ENCODE results near the gene RASA2.
"Not testable (repeated sequence)": the region's sequence is repeated elsewhere in the genome, so short reads cannot be mapped to it uniquely, and the experiment has no call there.

The RASA2 gene

DNA sequence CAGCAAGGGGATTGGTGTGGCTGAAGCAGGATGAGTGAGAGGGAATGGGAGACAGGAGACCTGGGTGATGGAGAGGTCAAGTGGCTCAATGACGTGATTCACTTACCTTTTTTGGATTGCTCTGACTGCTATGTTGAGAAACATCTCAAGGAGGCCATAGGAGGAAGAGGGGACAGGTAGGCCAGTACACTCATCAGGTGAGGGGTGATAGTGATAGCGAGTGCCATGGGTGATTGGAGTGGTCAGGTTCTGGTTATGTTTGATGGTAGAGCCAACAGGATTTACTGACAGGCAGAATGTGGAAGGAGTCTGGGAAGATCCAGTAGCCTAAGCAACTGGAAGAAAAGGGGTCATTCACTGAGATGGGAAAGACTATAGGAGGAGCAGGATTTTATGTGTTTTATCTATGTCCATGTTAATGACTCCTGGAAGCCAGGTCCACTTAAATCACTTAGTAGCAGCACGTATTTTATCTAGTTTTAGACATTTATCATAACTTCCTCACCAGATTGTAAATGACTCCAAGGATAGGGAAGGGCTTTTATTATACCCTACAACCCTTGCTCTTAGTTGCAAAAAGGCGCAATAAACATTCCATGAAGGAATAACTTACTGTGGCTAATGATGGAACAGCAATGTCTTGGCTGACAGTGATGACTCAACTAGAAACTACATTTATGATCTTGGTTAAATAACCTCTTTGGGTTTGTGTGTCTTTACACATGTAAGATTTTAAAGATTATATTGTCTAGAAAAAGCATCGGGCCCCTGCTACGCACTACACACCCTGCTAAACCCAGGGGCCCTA is 131.5 kb downstream of the RASA2 start:
- no peak for DNase-seq (ENCODE audit: low spot score)

DNA sequence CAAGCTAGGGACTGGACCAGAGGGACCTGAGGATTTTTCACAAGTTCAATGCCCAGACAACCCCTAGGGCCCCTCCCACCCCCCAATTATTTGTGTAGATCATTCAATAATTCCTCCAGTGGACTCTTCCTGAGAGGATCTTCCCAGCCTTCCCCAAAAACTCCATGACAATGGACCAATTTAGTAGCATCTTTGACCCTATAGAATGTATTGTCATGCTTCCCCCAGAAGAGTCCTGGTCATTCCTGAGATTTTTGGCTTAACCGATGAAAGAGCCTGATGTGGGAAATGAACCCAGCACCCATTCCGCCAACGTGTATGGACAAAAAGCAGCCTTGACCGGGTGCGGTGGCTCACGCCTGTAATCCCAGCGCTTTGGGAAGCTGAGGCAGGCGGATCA is 132.1 kb downstream of the RASA2 start:
- TF ChIP-seq, protein P1, sequence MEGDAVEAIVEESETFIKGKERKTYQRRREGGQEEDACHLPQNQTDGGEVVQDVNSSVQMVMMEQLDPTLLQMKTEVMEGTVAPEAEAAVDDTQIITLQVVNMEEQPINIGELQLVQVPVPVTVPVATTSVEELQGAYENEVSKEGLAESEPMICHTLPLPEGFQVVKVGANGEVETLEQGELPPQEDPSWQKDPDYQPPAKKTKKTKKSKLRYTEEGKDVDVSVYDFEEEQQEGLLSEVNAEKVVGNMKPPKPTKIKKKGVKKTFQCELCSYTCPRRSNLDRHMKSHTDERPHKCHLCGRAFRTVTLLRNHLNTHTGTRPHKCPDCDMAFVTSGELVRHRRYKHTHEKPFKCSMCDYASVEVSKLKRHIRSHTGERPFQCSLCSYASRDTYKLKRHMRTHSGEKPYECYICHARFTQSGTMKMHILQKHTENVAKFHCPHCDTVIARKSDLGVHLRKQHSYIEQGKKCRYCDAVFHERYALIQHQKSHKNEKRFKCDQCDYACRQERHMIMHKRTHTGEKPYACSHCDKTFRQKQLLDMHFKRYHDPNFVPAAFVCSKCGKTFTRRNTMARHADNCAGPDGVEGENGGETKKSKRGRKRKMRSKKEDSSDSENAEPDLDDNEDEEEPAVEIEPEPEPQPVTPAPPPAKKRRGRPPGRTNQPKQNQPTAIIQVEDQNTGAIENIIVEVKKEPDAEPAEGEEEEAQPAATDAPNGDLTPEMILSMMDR (IDR thresholded peaks at IDR 0.05; ENCODE audit: extremely low read depth, insufficient read depth, missing control alignments) = no peak
- in situ Hi-C loops (cut with MboI; ENCODE audit: low pct_unique_long_range_greater_than_20kb, low sequenced_read_pairs, unreplicated experiment) = no loop called here
- DNase-seq (ENCODE audit: low spot score) = no peak

More for the DNA sequence above, 131.5 kb downstream of the RASA2 start:
- TF ChIP-seq, protein P1 (IDR thresholded peaks at IDR 0.05; ENCODE audit: extremely low read depth, insufficient read depth, missing control alignments) = no peak
- in situ Hi-C loops (cut with MboI; ENCODE audit: low pct_unique_long_range_greater_than_20kb, low sequenced_read_pairs, unreplicated experiment) = no loop called here

DNA sequence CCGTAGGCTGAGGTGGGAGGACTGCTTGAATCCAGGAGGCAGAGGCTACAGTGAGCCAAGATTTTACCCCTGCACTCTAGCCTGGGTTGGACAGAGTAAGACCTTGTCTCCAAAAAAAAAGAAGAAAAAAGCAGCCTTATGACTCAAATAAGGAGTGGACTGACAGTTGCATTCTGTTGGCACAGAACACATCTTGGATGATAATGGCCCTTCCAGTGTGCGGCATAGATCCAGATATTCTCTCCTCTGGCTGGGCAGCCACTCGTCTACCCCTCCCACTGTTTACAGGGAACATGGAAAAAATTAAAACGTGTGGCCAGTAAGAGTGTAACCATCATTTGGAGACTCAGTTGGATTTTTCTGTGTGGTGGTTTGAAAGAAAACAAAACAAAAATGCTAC is 132.6 kb downstream of the RASA2 start:
- DNase-seq (ENCODE audit: low spot score) = no peak
- in situ Hi-C loops (cut with MboI; ENCODE audit: low pct_unique_long_range_greater_than_20kb, low sequenced_read_pairs, unreplicated experiment) = no loop called here
- TF ChIP-seq, protein P1 (IDR thresholded peaks at IDR 0.05; ENCODE audit: extremely low read depth, insufficient read depth, missing control alignments) = no peak

DNA sequence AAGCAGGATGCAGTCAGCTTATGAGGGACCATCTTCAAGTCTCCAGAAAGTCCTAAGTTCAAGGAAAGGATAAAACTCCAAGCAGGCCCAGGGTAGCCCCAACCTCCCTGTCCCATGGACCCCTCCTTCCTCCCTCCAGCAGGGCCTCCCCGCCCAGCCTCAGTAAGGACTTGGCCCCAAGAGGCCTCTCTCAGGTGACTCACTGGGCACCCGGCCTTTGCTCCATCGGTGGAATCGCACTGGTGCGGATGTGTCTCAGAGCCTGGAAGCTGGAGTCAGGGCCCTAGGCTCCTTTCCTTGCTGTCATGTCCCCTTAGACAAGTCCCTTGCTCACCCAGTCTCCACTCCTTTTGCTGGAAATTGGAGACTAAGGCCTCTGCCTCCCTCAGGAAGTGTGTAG is 136.9 kb downstream of the RASA2 start:
- no peak for DNase-seq (ENCODE audit: low spot score)
- in situ Hi-C loops (cut with MboI; ENCODE audit: low pct_unique_long_range_greater_than_20kb, low sequenced_read_pairs, unreplicated experiment) = no loop called here
- TF ChIP-seq, protein P1 (IDR thresholded peaks at IDR 0.05; ENCODE audit: extremely low read depth, insufficient read depth, missing control alignments) = no peak

DNA sequence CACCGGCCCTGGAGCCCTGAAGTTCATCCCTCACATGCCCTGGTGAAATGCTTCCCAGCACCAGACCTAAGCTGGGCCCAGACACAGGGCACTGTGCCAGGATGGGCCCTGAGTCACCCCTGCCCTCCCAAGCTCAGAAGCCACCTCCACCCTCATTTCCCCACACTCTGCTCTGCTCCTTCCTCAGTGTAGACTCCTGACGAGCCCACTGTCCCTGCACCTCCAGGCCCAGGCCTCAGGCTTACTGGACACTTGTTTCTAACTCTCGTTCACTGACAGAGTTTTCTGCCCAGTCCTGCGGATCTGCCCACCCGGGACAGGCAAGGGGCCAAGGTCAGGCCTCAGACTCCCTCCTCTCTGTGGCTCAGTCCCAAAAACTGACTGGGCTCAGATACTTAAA is 138.7 kb downstream of the RASA2 start:
- in situ Hi-C loops (cut with MboI; ENCODE audit: low pct_unique_long_range_greater_than_20kb, low sequenced_read_pairs, unreplicated experiment) = no loop called here
- TF ChIP-seq, protein P1 (IDR thresholded peaks at IDR 0.05; ENCODE audit: extremely low read depth, insufficient read depth, missing control alignments) = no peak
- no peak for DNase-seq (ENCODE audit: low spot score)

DNA sequence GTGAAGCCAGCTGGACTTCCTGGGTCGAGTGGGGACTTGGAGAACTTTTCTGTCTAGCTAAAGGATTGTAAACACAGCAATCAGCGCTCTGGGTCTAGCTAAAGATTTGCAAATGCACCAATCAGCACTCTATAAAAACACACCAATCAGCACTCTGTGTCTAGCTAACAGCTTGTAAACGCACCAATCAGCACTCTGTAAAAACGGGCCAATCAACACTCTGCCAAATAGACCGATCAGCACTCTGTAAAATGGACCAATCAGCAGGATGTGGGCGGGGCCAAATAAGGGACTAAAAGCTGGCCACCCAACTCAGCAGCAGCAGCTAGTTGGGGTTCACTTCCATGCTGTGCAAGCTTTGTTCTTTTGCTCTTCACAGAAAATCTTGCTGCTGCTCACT is 141.5 kb downstream of the RASA2 start:
- DNase-seq (ENCODE audit: low spot score); in situ Hi-C loops (cut with MboI; ENCODE audit: low pct_unique_long_range_greater_than_20kb, low sequenced_read_pairs, unreplicated experiment): not testable (repeated sequence)

DNA sequence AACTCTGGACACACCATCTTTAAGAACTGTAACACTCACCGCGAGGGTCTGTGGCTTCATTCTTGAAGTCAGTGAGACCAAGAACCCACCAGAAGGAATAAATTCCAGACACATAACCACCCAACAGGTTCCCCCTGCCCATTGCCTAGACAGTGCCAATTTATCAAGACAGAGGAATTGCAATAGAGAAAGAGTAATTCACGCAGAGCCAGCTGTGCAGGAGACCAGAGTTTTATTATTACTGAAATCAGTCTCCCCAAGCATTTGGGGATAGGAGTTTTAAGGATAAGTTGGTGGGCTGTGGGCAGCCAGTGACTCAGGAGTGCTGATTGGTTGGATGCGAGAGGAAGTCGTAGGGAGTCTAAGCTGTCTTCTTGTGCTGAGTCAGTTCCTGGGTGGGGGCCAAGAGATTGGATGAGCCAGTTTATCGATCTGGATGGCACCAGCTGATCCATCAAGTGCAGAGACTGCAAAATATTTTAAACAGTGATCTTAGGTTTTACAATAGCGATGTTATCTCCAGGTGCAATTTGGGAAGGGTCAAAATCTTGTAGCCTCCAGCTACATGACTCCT is 142.1 kb downstream of the RASA2 start:
- in situ Hi-C loops (cut with MboI; ENCODE audit: low pct_unique_long_range_greater_than_20kb, low sequenced_read_pairs, unreplicated experiment); DNase-seq (ENCODE audit: low spot score): not testable (repeated sequence)

Data from GM13977 (cell line).